ENCODE data around the gene TIMM29. TPM values are rescaled to one million over a fixed set of nuclear protein-coding genes. Genes with fewer than 3 reads are reported as not detected.

TIMM29 gene
- total and polyA plus RNA-seq, 2 donors (not counting 1 experiment from before 2014, with no cell fraction given) = 8.4 to 24.2 TPM

- intact Hi-C loops (cut with micrococcal nuclease) = no loop called here
- CTCF ChIA-PET = interaction anchor here (1.2 kb wide), 1 partner anchor 34 kb away, joined by 4 read pairs; no protein-coding TSS in a partner anchor
- Histone ChIP-seq H3K4me3 (ENCODE audit: control extremely low read depth in 1 of 5, extremely low read depth in 1 of 5, insufficient read depth in 1 of 5, low read depth in 2 of 5, low read length in 4 of 5) (no peak overlapping the region), H3K9me3 (ENCODE audit: control extremely low read depth in 1 of 3, control insufficient read depth in 2 of 3, insufficient read depth in 1 of 3, low read length in 2 of 3) (no peaks in the 10 kb centered on the region), H3K79me2 (ENCODE audit: control insufficient read depth, insufficient read depth, low read length) (peaks cover 92% of the 10 kb centered on the region), H3K27me3 (replicated peaks in 1 of 4; ENCODE audit: control extremely low read depth in 1 of 4, control insufficient read depth in 3 of 4, insufficient read depth in 4 of 4, low read length in 3 of 4) (no peaks in the 10 kb centered on the region), H3K36me3 (replicated peaks in 1 of 2; ENCODE audit: control extremely low read depth in 1 of 2, control insufficient read depth in 1 of 2, extremely low read depth in 1 of 2, insufficient read depth in 2 of 2, low read length in 1 of 2) (no peaks in the 10 kb centered on the region), H2AFZ (ENCODE audit: insufficient read depth, low read depth, low read length, poor library complexity, severe bottlenecking) (no peak overlapping the region), H3K4me2 (replicated peaks; ENCODE audit: low read depth, low read length, poor library complexity, severe bottlenecking) (no peak overlapping the region), H3K27ac (ENCODE audit: low read length in 2 of 2) (no peak overlapping the region), H3K9ac (ENCODE audit: low read length) (no peak overlapping the region), H4K20me1 (ENCODE audit: control insufficient read depth, insufficient read depth, low read length, poor library complexity, severe bottlenecking) (peaks cover 40% of the 10 kb centered on the region), H3K4me1 (ENCODE audit: control insufficient read depth in 2 of 2, insufficient read depth in 2 of 2, low read length in 2 of 2) (peaks cover 17 to 58% of the 10 kb centered on the region in 2 donors)
- TF ChIP-seq CTCF (IDR thresholded peaks at IDR 0.05) = no peak
- TF ChIP-seq EZH2 (IDR thresholded peaks at IDR 0.05; ENCODE audit: borderline replicate concordance, insufficient read depth, low read depth, low read length, poor library complexity, severe bottlenecking) = no peak
- no peaks in the 10 kb centered on the region for H3K9me3 Mint-ChIP-seq (ENCODE audit: insufficient read depth)
- H3K4me3 Mint-ChIP-seq = no peak overlapping the region
- no peak for DNase-seq
- no peaks in the 10 kb centered on the region for H3K27me3 Mint-ChIP-seq
- H3K4me1 Mint-ChIP-seq = peaks cover 35% of the 10 kb centered on the region
- POLR2A ChIA-PET = no interaction called here
- H3K27ac Mint-ChIP-seq = no peak overlapping the region
- ATAC-seq (ENCODE audit: low read depth) = no peak
- WGBS (ENCODE audit: insufficient coverage) = 92% methylated on average over 7 of the region's 8 CpGs
Observed at GRCh38 chr19:10971107-10971726, 42.6 kb downstream of the TIMM29 start.

- no peak overlapping the region for H3K4me3 Mint-ChIP-seq
- peaks cover 25% of the 10 kb centered on the region for H3K4me1 Mint-ChIP-seq
Observed at GRCh38 chr19:10975374-10976130, 46.9 kb downstream of the TIMM29 start.

More at GRCh38 chr19:10975374-10976130, 46.9 kb downstream of the TIMM29 start:
- CTCF ChIA-PET = interaction anchor here (1.0 kb wide), 1 partner anchor 151 kb away, joined by 4 read pairs; no protein-coding TSS in a partner anchor
- intact Hi-C loops (cut with micrococcal nuclease) = no loop called here
- no peaks in the 10 kb centered on the region for H3K9me3 Mint-ChIP-seq (ENCODE audit: insufficient read depth)
- peaks cover 0 to 4% of the 10 kb centered on the region in 2 experiments for H3K36me3 ChIP-seq (replicated peaks in 1 of 2; ENCODE audit: control extremely low read depth in 1 of 2, control insufficient read depth in 1 of 2, extremely low read depth in 1 of 2, insufficient read depth in 2 of 2, low read length in 1 of 2)
- H3K27ac Mint-ChIP-seq = no peak overlapping the region
- WGBS (ENCODE audit: insufficient coverage) = 99% methylated on average over 17 of the region's 19 CpGs
- ATAC-seq (ENCODE audit: low read depth) = no peak
- H3K4me3 ChIP-seq (ENCODE audit: control extremely low read depth in 1 of 5, extremely low read depth in 1 of 5, insufficient read depth in 1 of 5, low read depth in 2 of 5, low read length in 4 of 5) = no peak overlapping the region
- H3K9me3 ChIP-seq (ENCODE audit: control extremely low read depth in 1 of 3, control insufficient read depth in 2 of 3, insufficient read depth in 1 of 3, low read length in 2 of 3) = no peaks in the 10 kb centered on the region
- no peaks in the 10 kb centered on the region for H3K27me3 ChIP-seq (replicated peaks in 1 of 4; ENCODE audit: control extremely low read depth in 1 of 4, control insufficient read depth in 3 of 4, insufficient read depth in 4 of 4, low read length in 3 of 4)
- no peak overlapping the region for H3K9ac ChIP-seq (ENCODE audit: low read length)
- H3K4me2 ChIP-seq (replicated peaks; ENCODE audit: low read depth, low read length, poor library complexity, severe bottlenecking) = no peak overlapping the region
- no peak overlapping the region for H2AFZ ChIP-seq (ENCODE audit: insufficient read depth, low read depth, low read length, poor library complexity, severe bottlenecking)
- peaks cover 6 to 37% of the 10 kb centered on the region in 2 donors for H3K4me1 ChIP-seq (ENCODE audit: control insufficient read depth in 2 of 2, insufficient read depth in 2 of 2, low read length in 2 of 2)
- peaks cover 42% of the 10 kb centered on the region for H4K20me1 ChIP-seq (ENCODE audit: control insufficient read depth, insufficient read depth, low read length, poor library complexity, severe bottlenecking)
- no peak for DNase-seq
- H3K27ac ChIP-seq (ENCODE audit: low read length in 2 of 2) = no peak overlapping the region
- no peaks in the 10 kb centered on the region for H3K27me3 Mint-ChIP-seq
- H3K79me2 ChIP-seq (ENCODE audit: control insufficient read depth, insufficient read depth, low read length) = peaks cover 91% of the 10 kb centered on the region
- TF ChIP-seq CTCF (IDR thresholded peaks at IDR 0.05) = no peak
- no peak for TF ChIP-seq EZH2 (IDR thresholded peaks at IDR 0.05; ENCODE audit: borderline replicate concordance, insufficient read depth, low read depth, low read length, poor library complexity, severe bottlenecking)
- POLR2A ChIA-PET = interaction anchor here (0.5 kb wide), 1 partner anchor 203 kb away, joined by 6 read pairs; no protein-coding TSS in a partner anchor

All from B cell (primary cell).